ENCODE results near the gene ALPL.
"Not testable (repeated sequence)": the region's sequence is repeated elsewhere in the genome, so short reads cannot be mapped to it uniquely, and the experiment has no call there.

The ALPL gene

GRCh38 chr1:21563971-21564370 lies 54.7 kb downstream of the ALPL start:
- DNase-seq = no peak

- no peak for DNase-seq
These were observed 55.4 kb downstream of the ALPL start for GRCh38 chr1:21564521-21565095.

- DNase-seq = no peak
These were observed 56.1 kb downstream of the ALPL start for GRCh38 chr1:21565285-21565684.

- DNase-seq = not testable (repeated sequence)
These were observed 57.1 kb downstream of the ALPL start for GRCh38 chr1:21566361-21566760.

GRCh38 chr1:21567241-21568005 lies 58.2 kb downstream of the ALPL start:
- DNase-seq = no peak

- DNase-seq = no peak
These were observed 59.0 kb downstream of the ALPL start for GRCh38 chr1:21568006-21568746.

- DNase-seq = no peak
These were observed 59.7 kb downstream of the ALPL start for GRCh38 chr1:21568809-21569385.

GRCh38 chr1:21569820-21570527 lies 60.8 kb downstream of the ALPL start:
- no peak for DNase-seq

GRCh38 chr1:21570528-21570875 lies 61.3 kb downstream of the ALPL start:
- no peak for DNase-seq

GRCh38 chr1:21570885-21571284 lies 61.7 kb downstream of the ALPL start:
- DNase-seq = no peak

- no peak for DNase-seq
These were observed 63.0 kb downstream of the ALPL start for GRCh38 chr1:21572221-21572620.

- DNase-seq = no peak
These were observed 63.6 kb downstream of the ALPL start for GRCh38 chr1:21572735-21573277.

- DNase-seq = no peak
These were observed 64.3 kb downstream of the ALPL start for GRCh38 chr1:21573475-21573874.

GRCh38 chr1:21573971-21574465 lies 64.8 kb downstream of the ALPL start:
- DNase-seq = no peak

GRCh38 chr1:21574466-21575151 lies 65.4 kb downstream of the ALPL start:
- DNase-seq = no peak

GRCh38 chr1:21575351-21575942 lies 66.2 kb downstream of the ALPL start:
- no peak for DNase-seq

GRCh38 chr1:21576031-21576797 lies 67.0 kb downstream of the ALPL start:
- DNase-seq = no peak

- DNase-seq = no peak
These were observed 67.6 kb downstream of the ALPL start for GRCh38 chr1:21576798-21577187.

- DNase-seq = no peak
These were observed 68.1 kb downstream of the ALPL start for GRCh38 chr1:21577324-21577723.

- no peak for DNase-seq
These were observed 68.7 kb downstream of the ALPL start for GRCh38 chr1:21577933-21578332.

GRCh38 chr1:21579791-21580190 lies 70.6 kb downstream of the ALPL start:
- DNase-seq = no peak
